ENCODE results near the gene KCTD12. TPM values are rescaled to one million over a fixed set of nuclear protein-coding genes. Genes with fewer than 3 reads are reported as not detected.

KCTD12 gene
- total RNA-seq, 4 donors from 2014 or later: 24.2 to 34.8 (median 27.6) TPM

DNA sequence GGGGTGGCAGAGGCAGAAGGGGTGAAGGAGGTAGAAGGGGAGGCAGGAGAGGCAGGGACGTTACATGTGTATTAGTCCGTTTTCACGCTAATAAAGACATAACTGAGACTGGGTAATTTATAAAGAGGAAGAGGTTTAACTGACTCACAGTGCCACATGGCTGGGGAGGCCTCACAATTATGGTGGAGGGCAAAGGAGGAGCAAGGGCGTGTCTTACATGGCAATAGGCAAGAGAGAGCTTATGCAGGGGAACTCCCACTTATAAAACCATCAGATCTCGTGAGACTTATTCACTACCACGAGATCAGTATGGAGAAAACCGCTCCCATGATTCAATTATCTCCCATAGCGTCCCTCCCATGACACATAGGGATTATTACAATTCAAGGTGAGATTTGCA is 43.1 kb upstream of the KCTD12 start:
- H3K27ac ChIP-seq: no peak overlapping the region
- intact Hi-C loops (cut with DNase I; ENCODE audit: low total_unique reads) (no loop called here), in situ Hi-C loops (cut with MboI; ENCODE audit: low pct_ligation_motif_present in 1 of 4, low pct_unique_long_range_greater_than_20kb in 1 of 4, low sequenced_read_pairs in 3 of 4) (no loop called here)
- no peaks in the 10 kb centered on the region for H3K9me3 ChIP-seq
- no peaks in the 10 kb centered on the region for H3K27me3 ChIP-seq
- WGBS, 2 donors (ENCODE audit: low coverage in 1 of 2): 71 to 73% methylated on average over 3 to 8 of the region's 8 CpGs
- H3K4me3 ChIP-seq: no peak overlapping the region
- no peaks in the 10 kb centered on the region for H3K4me1 ChIP-seq
- DNase-seq: no peak
- no peaks in the 10 kb centered on the region for H3K36me3 ChIP-seq
- TF ChIP-seq POLR2A (IDR thresholded peaks at IDR 0.05): no peak
- no peak for TF ChIP-seq EP300 (IDR thresholded peaks at IDR 0.05; ENCODE audit: low read depth)
- no peak for TF ChIP-seq POLR2AphosphoS5 (IDR thresholded peaks at IDR 0.05)
- TF ChIP-seq, protein P1, sequence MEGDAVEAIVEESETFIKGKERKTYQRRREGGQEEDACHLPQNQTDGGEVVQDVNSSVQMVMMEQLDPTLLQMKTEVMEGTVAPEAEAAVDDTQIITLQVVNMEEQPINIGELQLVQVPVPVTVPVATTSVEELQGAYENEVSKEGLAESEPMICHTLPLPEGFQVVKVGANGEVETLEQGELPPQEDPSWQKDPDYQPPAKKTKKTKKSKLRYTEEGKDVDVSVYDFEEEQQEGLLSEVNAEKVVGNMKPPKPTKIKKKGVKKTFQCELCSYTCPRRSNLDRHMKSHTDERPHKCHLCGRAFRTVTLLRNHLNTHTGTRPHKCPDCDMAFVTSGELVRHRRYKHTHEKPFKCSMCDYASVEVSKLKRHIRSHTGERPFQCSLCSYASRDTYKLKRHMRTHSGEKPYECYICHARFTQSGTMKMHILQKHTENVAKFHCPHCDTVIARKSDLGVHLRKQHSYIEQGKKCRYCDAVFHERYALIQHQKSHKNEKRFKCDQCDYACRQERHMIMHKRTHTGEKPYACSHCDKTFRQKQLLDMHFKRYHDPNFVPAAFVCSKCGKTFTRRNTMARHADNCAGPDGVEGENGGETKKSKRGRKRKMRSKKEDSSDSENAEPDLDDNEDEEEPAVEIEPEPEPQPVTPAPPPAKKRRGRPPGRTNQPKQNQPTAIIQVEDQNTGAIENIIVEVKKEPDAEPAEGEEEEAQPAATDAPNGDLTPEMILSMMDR (IDR thresholded peaks at IDR 0.05): no peak

DNA sequence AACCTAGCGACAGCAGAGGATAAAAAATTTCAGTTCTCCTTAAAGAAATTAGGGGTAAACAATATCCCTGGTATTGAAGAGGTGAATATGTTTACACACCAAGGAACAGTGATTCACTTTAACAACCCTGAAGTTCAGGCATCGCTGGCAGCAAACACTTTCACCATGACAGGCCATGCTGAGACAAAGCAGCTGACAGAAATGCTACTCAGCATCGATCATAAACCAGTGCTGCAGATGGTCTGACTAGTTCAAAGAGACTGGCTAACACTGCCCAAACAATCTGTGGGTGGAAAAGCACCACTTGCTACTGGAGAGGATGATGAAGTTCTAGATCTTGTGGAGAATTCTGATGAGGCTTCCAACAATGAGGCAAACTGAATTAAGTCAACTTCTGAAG is 42.3 kb upstream of the KCTD12 start:
- Histone ChIP-seq H3K4me3 (no peak overlapping the region), H3K4me1 (no peaks in the 10 kb centered on the region), H3K9me3 (no peaks in the 10 kb centered on the region), H3K36me3 (no peaks in the 10 kb centered on the region), H3K27ac (no peak overlapping the region), H3K27me3 (no peaks in the 10 kb centered on the region)
- intact Hi-C loops (cut with DNase I; ENCODE audit: low total_unique reads): no loop called here
- no peak for DNase-seq
- in situ Hi-C loops (cut with MboI; ENCODE audit: low pct_ligation_motif_present in 1 of 4, low pct_unique_long_range_greater_than_20kb in 1 of 4, low sequenced_read_pairs in 3 of 4): no loop called here
- 50 to 63% methylated on average over 2 to 3 of the region's 3 CpGs for WGBS, 2 donors (ENCODE audit: low coverage in 1 of 2)
- TF ChIP-seq POLR2A (IDR thresholded peaks at IDR 0.05) (no peak), POLR2AphosphoS5 (IDR thresholded peaks at IDR 0.05) (no peak), EP300 (IDR thresholded peaks at IDR 0.05; ENCODE audit: low read depth) (no peak)
- TF ChIP-seq, protein P1 (IDR thresholded peaks at IDR 0.05): no peak

DNA sequence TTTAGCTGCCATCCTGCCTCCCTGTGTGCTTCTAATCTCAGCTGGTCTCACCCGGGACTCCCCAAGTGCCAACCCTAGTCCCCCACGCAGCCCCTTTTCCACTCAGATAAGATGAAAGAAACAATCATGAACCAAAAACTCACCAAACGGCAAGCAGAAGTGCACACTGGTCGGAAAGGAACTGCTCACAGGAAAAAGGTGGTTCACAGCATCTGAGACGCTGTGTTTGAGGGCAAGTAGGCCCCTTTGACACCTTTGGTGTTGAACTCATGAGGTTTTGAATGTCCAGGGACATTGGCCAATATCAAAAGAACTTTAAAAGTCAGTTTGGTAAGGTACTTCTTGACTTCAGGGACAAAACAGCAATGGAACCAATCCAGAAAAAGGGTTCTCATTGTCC is 41.8 kb upstream of the KCTD12 start:
- intact Hi-C loops (cut with DNase I; ENCODE audit: low total_unique reads) (no loop called here), in situ Hi-C loops (cut with MboI; ENCODE audit: low pct_ligation_motif_present in 1 of 4, low pct_unique_long_range_greater_than_20kb in 1 of 4, low sequenced_read_pairs in 3 of 4) (no loop called here)
- H3K27ac ChIP-seq: no peak overlapping the region
- H3K27me3 ChIP-seq: no peaks in the 10 kb centered on the region
- TF ChIP-seq POLR2AphosphoS5 (IDR thresholded peaks at IDR 0.05): no peak
- no peak for TF ChIP-seq POLR2A (IDR thresholded peaks at IDR 0.05)
- TF ChIP-seq, protein P1 (IDR thresholded peaks at IDR 0.05): no peak
- no peaks in the 10 kb centered on the region for H3K4me1 ChIP-seq
- 81 to 85% methylated on average over 4 to 5 of the region's 5 CpGs for WGBS, 2 donors (ENCODE audit: low coverage in 1 of 2)
- DNase-seq: no peak
- no peaks in the 10 kb centered on the region for H3K36me3 ChIP-seq
- no peaks in the 10 kb centered on the region for H3K9me3 ChIP-seq
- H3K4me3 ChIP-seq: no peak overlapping the region

DNA sequence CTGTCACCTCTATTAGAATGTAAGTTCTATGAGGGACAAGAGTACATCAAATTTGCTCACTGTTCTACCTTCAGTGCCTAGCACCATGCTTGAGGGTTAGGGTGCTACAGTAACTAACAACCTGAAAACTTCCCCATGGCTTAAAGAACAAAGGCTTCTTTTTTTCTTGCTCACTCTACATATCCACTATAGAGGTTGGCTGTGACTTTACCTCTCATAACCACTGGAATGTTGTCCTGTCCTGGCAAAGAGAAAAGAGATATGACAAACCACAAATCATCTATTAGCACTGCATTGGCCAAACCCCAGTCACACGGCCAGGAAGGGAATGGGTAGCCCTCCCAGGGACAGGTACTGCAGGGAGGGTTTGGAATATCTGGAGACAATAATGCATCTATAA is 38.9 kb upstream of the KCTD12 start:
- H3K27ac ChIP-seq: no peak overlapping the region
- TF ChIP-seq POLR2A (IDR thresholded peaks at IDR 0.05) (no peak), EP300 (IDR thresholded peaks at IDR 0.05; ENCODE audit: low read depth) (no peak), POLR2AphosphoS5 (IDR thresholded peaks at IDR 0.05) (no peak)
- TF ChIP-seq, protein P1 (IDR thresholded peaks at IDR 0.05): no peak
- H3K36me3 ChIP-seq: no peaks in the 10 kb centered on the region
- in situ Hi-C loops (cut with MboI; ENCODE audit: low pct_ligation_motif_present in 1 of 4, low pct_unique_long_range_greater_than_20kb in 1 of 4, low sequenced_read_pairs in 3 of 4) (no loop called here), intact Hi-C loops (cut with DNase I; ENCODE audit: low total_unique reads) (no loop called here)
- H3K9me3 ChIP-seq: no peaks in the 10 kb centered on the region
- H3K4me3 ChIP-seq: no peak overlapping the region
- DNase-seq: no peak
- no peaks in the 10 kb centered on the region for H3K4me1 ChIP-seq
- no peaks in the 10 kb centered on the region for H3K27me3 ChIP-seq
- 35 to 60% methylated on average over 1 of the region's 1 CpG for WGBS, 2 donors (ENCODE audit: low coverage in 1 of 2)
